Activated effector memory CD4-positive, alpha-beta T cell treated with anti-CD3 and anti-CD28 coated beads, Interleukin-2, amount 50 U/mL, for 16 hours (primary cell): ENCODE data around the gene SIRPB2.

Source experiments
- DNase-seq: peaks from one replicate; pipeline ENCODE4 v3.0.0-alpha.2; 2020

Gene SIRPB2

GRCh38 chr20:1469925-1470571 lies 21.2 kb downstream of the SIRPB2 start:
- DNase-seq = no peak

GRCh38 chr20:1469306-1469905 lies 21.8 kb downstream of the SIRPB2 start:
- no peak for DNase-seq

GRCh38 chr20:1468117-1468624 lies 23.0 kb downstream of the SIRPB2 start:
- no peak for DNase-seq

GRCh38 chr20:1467355-1468116 lies 23.7 kb downstream of the SIRPB2 start:
- no peak for DNase-seq

- no peak for DNase-seq
Measured at GRCh38 chr20:1467082-1467354, 24.2 kb downstream of the SIRPB2 start.

GRCh38 chr20:1466211-1467081 lies 24.8 kb downstream of the SIRPB2 start, which contains the start of gene NSFL1C:
Gene NSFL1C (minus strand): TSS chr20:1466849. CDS start chr20:1466824, 25 bp downstream.
- DNase-seq = peak; percentile 99

- no peak for DNase-seq
Measured at GRCh38 chr20:1465470-1466210, 25.6 kb downstream of the SIRPB2 start.

GRCh38 chr20:1463971-1464570 lies 27.1 kb downstream of the SIRPB2 start:
- DNase-seq = no peak

- DNase-seq = no peak
Measured at GRCh38 chr20:1462834-1463233, 28.4 kb downstream of the SIRPB2 start.

GRCh38 chr20:1462001-1462400 lies 29.2 kb downstream of the SIRPB2 start:
- no peak for DNase-seq

GRCh38 chr20:1460275-1460674 lies 30.9 kb downstream of the SIRPB2 start:
- no peak for DNase-seq

GRCh38 chr20:1457992-1458391 lies 33.2 kb downstream of the SIRPB2 start:
- no peak for DNase-seq

- no peak for DNase-seq
Measured at GRCh38 chr20:1456300-1456699, 34.9 kb downstream of the SIRPB2 start.

GRCh38 chr20:1450926-1451491 lies 40.2 kb downstream of the SIRPB2 start:
- no peak for DNase-seq

GRCh38 chr20:1449370-1449769 lies 41.9 kb downstream of the SIRPB2 start:
- no peak for DNase-seq

GRCh38 chr20:1448081-1448620 lies 43.1 kb downstream of the SIRPB2 start:
- DNase-seq = no peak

GRCh38 chr20:1446536-1446935 lies 44.7 kb downstream of the SIRPB2 start:
- DNase-seq = no peak

- DNase-seq = no peak
Measured at GRCh38 chr20:1443085-1443484, 48.1 kb downstream of the SIRPB2 start.

GRCh38 chr20:1442304-1442703 lies 48.9 kb downstream of the SIRPB2 start:
- DNase-seq = no peak

- no peak for DNase-seq
Measured at GRCh38 chr20:1441133-1441532, 50.1 kb downstream of the SIRPB2 start.

GRCh38 chr20:1440024-1440423 lies 51.2 kb downstream of the SIRPB2 start:
- DNase-seq = no peak
